Measurements from ENCODE around the gene TULP3.

- TF ChIP-seq EP300 (IDR thresholded peaks at IDR 0.05; ENCODE audit: borderline replicate concordance in 1 of 2, low read depth in 2 of 2, low read length in 2 of 2) = peak in 1 of 2 experiments; percentile 20; a peak in 1 of 3 replicates
- TF ChIP-seq POLR2AphosphoS5 (IDR thresholded peaks at IDR 0.05; ENCODE audit: low read depth, low read length) = no peak
- TF ChIP-seq CTBP2 (IDR thresholded peaks at IDR 0.05; ENCODE audit: borderline replicate concordance, insufficient read depth, insufficient read length, low read length) = no peak
- no peak for TF ChIP-seq RNF2 (IDR thresholded peaks at IDR 0.05; ENCODE audit: borderline replicate concordance, low read depth, low read length, missing control alignments, poor library complexity, severe bottlenecking)
- no peak for TF ChIP-seq CEBPB (IDR thresholded peaks at IDR 0.05; ENCODE audit: low read depth, low read length)
- TF ChIP-seq BCL11A (IDR thresholded peaks at IDR 0.05; ENCODE audit: low read depth in 2 of 2, low read length in 2 of 2) = no peak
- no peak for TF ChIP-seq BRCA1 (IDR thresholded peaks at IDR 0.05; ENCODE audit: low read depth, low read length)
These were observed 37.1 kb upstream of the TULP3 start for GRCh38 chr12:2853626-2854025.
